Neuron (in vitro differentiated cells): ENCODE measurements around the gene DMAC2.

Experiments
- H2AFZ ChIP-seq: one replicate; pipeline ENCODE4 v1.6.1; 2013; ENCODE audit warnings: low read depth, mild to moderate bottlenecking, inconsistent platforms, low read length, moderate library complexity
- H3K27me3 ChIP-seq: one replicate; pipeline ENCODE4 v1.6.1; 2013; ENCODE audit warnings: low read length; ENCODE audit not compliant: insufficient read depth
- H3K36me3 ChIP-seq: one replicate; pipeline ENCODE4 v1.6.1; 2013; ENCODE audit warnings: low read length; ENCODE audit not compliant: insufficient read depth
- H3K4me1 ChIP-seq: one replicate; pipeline ENCODE4 v1.6.1; 2013; ENCODE audit warnings: low read length; ENCODE audit not compliant: insufficient read depth
- H3K4me3 ChIP-seq: 2 replicates; pipeline ENCODE4 v1.5.1; 2013; ENCODE audit warnings: mild to moderate bottlenecking, low read length, moderate library complexity
- H3K9me3 ChIP-seq: one replicate; pipeline ENCODE4 v1.6.1; 2013; ENCODE audit warnings: low read length

The DMAC2 gene

GRCh38 chr19:41424335-41425173 lies 15.2 kb downstream of the DMAC2 start:
- Histone ChIP-seq H3K27me3 (no peaks in the 10 kb centered on the region), H2AFZ (no peak overlapping the region), H3K9me3 (no peaks in the 10 kb centered on the region), H3K4me1 (peaks cover 20% of the 10 kb centered on the region), H3K36me3 (peaks cover 45% of the 10 kb centered on the region), H3K4me3 (no peak overlapping the region)

- H3K4me3 ChIP-seq: no peak overlapping the region
- no peaks in the 10 kb centered on the region for H3K9me3 ChIP-seq
- H2AFZ ChIP-seq: no peak overlapping the region
- peaks cover 55% of the 10 kb centered on the region for H3K36me3 ChIP-seq
- no peaks in the 10 kb centered on the region for H3K27me3 ChIP-seq
- H3K4me1 ChIP-seq: peaks cover 15% of the 10 kb centered on the region
Observed at GRCh38 chr19:41422955-41423354, 16.8 kb downstream of the DMAC2 start.

GRCh38 chr19:41422456-41422855 lies 17.3 kb downstream of the DMAC2 start:
- Histone ChIP-seq H3K27me3 (no peaks in the 10 kb centered on the region), H3K4me3 (no peak overlapping the region), H3K9me3 (no peaks in the 10 kb centered on the region), H3K36me3 (peaks cover 55% of the 10 kb centered on the region), H3K4me1 (peaks cover 10% of the 10 kb centered on the region), H2AFZ (no peak overlapping the region)

GRCh38 chr19:41421973-41422372 lies 17.7 kb downstream of the DMAC2 start:
- Histone ChIP-seq H2AFZ (no peak overlapping the region), H3K36me3 (peaks cover 58% of the 10 kb centered on the region), H3K27me3 (no peaks in the 10 kb centered on the region), H3K9me3 (no peaks in the 10 kb centered on the region), H3K4me3 (no peak overlapping the region), H3K4me1 (peaks cover 7% of the 10 kb centered on the region)

GRCh38 chr19:41421314-41421713 lies 18.4 kb downstream of the DMAC2 start:
- peaks cover 60% of the 10 kb centered on the region for H3K36me3 ChIP-seq
- no peak overlapping the region for H3K4me3 ChIP-seq
- H3K4me1 ChIP-seq: peaks cover under 1% of the 10 kb centered on the region
- H3K27me3 ChIP-seq: no peaks in the 10 kb centered on the region
- H2AFZ ChIP-seq: no peak overlapping the region
- H3K9me3 ChIP-seq: no peaks in the 10 kb centered on the region

- no peak overlapping the region for H3K4me3 ChIP-seq
- H3K9me3 ChIP-seq: no peaks in the 10 kb centered on the region
- no peak overlapping the region for H2AFZ ChIP-seq
- H3K4me1 ChIP-seq: no peaks in the 10 kb centered on the region
- H3K36me3 ChIP-seq: peaks cover 57% of the 10 kb centered on the region
- no peaks in the 10 kb centered on the region for H3K27me3 ChIP-seq
Observed at GRCh38 chr19:41420101-41420880, 19.4 kb downstream of the DMAC2 start.

- Histone ChIP-seq H3K4me3 (no peak overlapping the region), H3K4me1 (no peaks in the 10 kb centered on the region), H3K9me3 (no peaks in the 10 kb centered on the region), H3K27me3 (no peaks in the 10 kb centered on the region), H2AFZ (no peak overlapping the region), H3K36me3 (peaks cover 53% of the 10 kb centered on the region)
Observed at GRCh38 chr19:41416194-41416674, 23.5 kb downstream of the DMAC2 start.

GRCh38 chr19:41415154-41415571 lies 24.5 kb downstream of the DMAC2 start:
- H3K36me3 ChIP-seq: peaks cover 48% of the 10 kb centered on the region
- no peaks in the 10 kb centered on the region for H3K4me1 ChIP-seq
- H3K4me3 ChIP-seq: no peak overlapping the region
- H2AFZ ChIP-seq: no peak overlapping the region
- no peaks in the 10 kb centered on the region for H3K9me3 ChIP-seq
- H3K27me3 ChIP-seq: no peaks in the 10 kb centered on the region

GRCh38 chr19:41414461-41414860 lies 25.3 kb downstream of the DMAC2 start:
- peaks cover 44% of the 10 kb centered on the region for H3K36me3 ChIP-seq
- H2AFZ ChIP-seq: no peak overlapping the region
- no peaks in the 10 kb centered on the region for H3K4me1 ChIP-seq
- no peaks in the 10 kb centered on the region for H3K9me3 ChIP-seq
- H3K27me3 ChIP-seq: no peaks in the 10 kb centered on the region
- H3K4me3 ChIP-seq: no peak overlapping the region

GRCh38 chr19:41413947-41414346 lies 25.8 kb downstream of the DMAC2 start:
- Histone ChIP-seq H3K9me3 (no peaks in the 10 kb centered on the region), H3K36me3 (peaks cover 40% of the 10 kb centered on the region), H2AFZ (no peak overlapping the region), H3K27me3 (no peaks in the 10 kb centered on the region), H3K4me1 (no peaks in the 10 kb centered on the region), H3K4me3 (no peak overlapping the region)

GRCh38 chr19:41412953-41413352 lies 26.8 kb downstream of the DMAC2 start:
- H3K9me3 ChIP-seq: no peaks in the 10 kb centered on the region
- H3K36me3 ChIP-seq: peaks cover 35% of the 10 kb centered on the region
- H2AFZ ChIP-seq: no peak overlapping the region
- H3K4me1 ChIP-seq: no peaks in the 10 kb centered on the region
- H3K4me3 ChIP-seq: no peak overlapping the region
- no peaks in the 10 kb centered on the region for H3K27me3 ChIP-seq

- Histone ChIP-seq H3K4me1 (peaks cover 4% of the 10 kb centered on the region), H3K9me3 (no peaks in the 10 kb centered on the region), H2AFZ (no peak overlapping the region), H3K36me3 (peaks cover 31% of the 10 kb centered on the region), H3K27me3 (no peaks in the 10 kb centered on the region), H3K4me3 (no peak overlapping the region)
Observed at GRCh38 chr19:41411968-41412265, 27.8 kb downstream of the DMAC2 start.

- no peaks in the 10 kb centered on the region for H3K9me3 ChIP-seq
- no peak overlapping the region for H2AFZ ChIP-seq
- no peak overlapping the region for H3K4me3 ChIP-seq
- no peaks in the 10 kb centered on the region for H3K27me3 ChIP-seq
- H3K4me1 ChIP-seq: peaks cover 4% of the 10 kb centered on the region
- H3K36me3 ChIP-seq: peaks cover 30% of the 10 kb centered on the region
Observed at GRCh38 chr19:41411100-41411967, 28.4 kb downstream of the DMAC2 start.
